ENCODE data around the gene PTCD3. TPM values are rescaled to one million over a fixed set of nuclear protein-coding genes. Genes with fewer than 3 reads are reported as not detected.

Gene PTCD3
- total RNA-seq, 5 donors from 2014 or later (not counting 1 experiment from before 2014, with no cell fraction given), result 145 to 153 (median 151) TPM

DNA sequence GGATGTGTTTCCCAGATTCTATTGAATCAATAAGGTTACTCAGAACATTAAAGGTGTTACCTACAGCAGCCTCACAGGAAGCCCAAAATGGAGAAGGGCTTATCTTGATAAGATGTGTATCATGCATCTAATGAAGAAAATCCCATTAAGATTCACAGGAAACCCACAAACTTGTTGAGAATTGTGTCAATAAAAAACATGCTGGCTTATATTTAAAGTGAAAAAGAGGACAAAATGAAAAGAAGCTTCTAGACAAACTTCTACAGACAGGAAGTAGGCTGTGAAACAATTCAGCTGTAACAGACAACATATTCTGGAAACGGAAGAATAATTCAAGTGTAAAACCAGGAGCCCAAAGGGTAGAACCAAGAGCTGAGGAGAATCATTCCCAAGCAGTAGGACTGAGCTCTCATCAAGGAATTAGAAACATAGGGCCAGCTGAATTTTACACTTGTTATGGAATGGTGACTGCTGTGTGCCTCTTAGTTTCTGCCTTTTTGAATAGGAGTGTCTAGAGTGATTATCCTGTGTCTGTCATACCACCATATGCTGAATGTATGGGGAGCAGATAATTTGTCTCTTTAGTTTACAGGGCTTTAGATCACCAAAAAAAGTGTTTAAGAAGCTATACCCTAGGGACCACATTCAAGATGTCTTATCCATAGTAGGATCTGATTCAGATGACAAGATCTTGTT lies 79.6 kb downstream of the PTCD3 start:
- ATAC-seq (replicated peaks in 1 of 4), result peak; percentile 69 to 78 (median 76)
- Histone ChIP-seq H3K4me1 (ENCODE audit: control insufficient read depth in 1 of 2, extremely low read depth in 1 of 2, insufficient read depth in 2 of 2, low read length in 2 of 2) (peaks cover 33 to 45% of the 10 kb centered on the region in 2 experiments), H3K9me3 (no peaks in the 10 kb centered on the region), H3K4me3 (ENCODE audit: control insufficient read depth in 1 of 2, extremely low read depth in 1 of 2, low read length in 1 of 2) (peak overlapping the region in 1 of 2 donors; percentile 19), H3K36me3 (ENCODE audit: control insufficient read depth in 2 of 2, extremely low read depth in 1 of 2, insufficient read depth in 1 of 2, low read length in 1 of 2) (peaks cover 0 to 11% of the 10 kb centered on the region in 2 donors), H3K27me3 (replicated peaks in 1 of 2; ENCODE audit: control insufficient read depth in 2 of 2, extremely low read depth in 1 of 2, insufficient read depth in 2 of 2, low read length in 1 of 2) (no peaks in the 10 kb centered on the region), H3K27ac (ENCODE audit: low read length) (peak overlapping the region; percentile 60)
- H3K36me3 Mint-ChIP-seq, result peaks cover 13% of the 10 kb centered on the region
- H3K9me3 Mint-ChIP-seq, result no peaks in the 10 kb centered on the region
- H3K4me3 Mint-ChIP-seq, result peak overlapping the region; percentile 45 to 81 (median 56)
- ChIA-PET POLR2A (interaction anchor here in 1 of 2 donors (0.6 to 1.1 kb wide), 3 partner anchors 10 to 298 kb away, joined by 3 read pairs; no protein-coding TSS in a partner anchor), CTCF (interaction anchor here (0.6 to 2.7 kb wide), 3 partner anchors 9 to 1262 kb away, joined by 3 to 14 read pairs (median 4); partner anchors contain the start of gene IMMT (in 1 of the 2))
- peaks cover 68 to 85% (median 74%) of the 10 kb centered on the region in 3 donors for H3K4me1 Mint-ChIP-seq
- no peaks in the 10 kb centered on the region for H3K27me3 Mint-ChIP-seq
- peak overlapping the region; percentile 91 to 92 for H3K27ac Mint-ChIP-seq
- DNase-seq, result peak in 2 of 35 experiments; percentile 13 to 66
- WGBS (ENCODE audit: insufficient coverage), result 0% methylated on average over 1 of the region's 1 CpG

DNA sequence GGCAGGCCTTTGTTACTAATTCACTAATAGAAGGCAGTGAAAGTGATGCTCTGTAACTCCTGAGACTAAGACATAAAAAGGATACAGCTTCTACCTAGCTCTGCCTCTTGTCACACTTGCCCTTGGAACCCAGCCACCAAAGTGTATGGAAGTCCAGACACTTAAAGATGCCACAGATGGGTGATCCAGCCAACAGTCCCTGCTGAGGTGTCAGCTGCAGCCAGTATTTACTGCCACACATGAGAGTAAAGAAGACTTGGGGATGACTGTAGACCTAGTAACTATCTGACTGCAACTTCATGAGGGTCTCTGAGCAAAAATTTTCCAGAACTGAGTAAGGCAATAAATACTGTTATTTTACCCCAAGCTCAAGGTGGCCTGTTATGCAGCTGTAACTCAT lies 80.4 kb downstream of the PTCD3 start:
- peak overlapping the region; percentile 91 to 92 for H3K27ac Mint-ChIP-seq
- H3K36me3 Mint-ChIP-seq, result peaks cover 13% of the 10 kb centered on the region
- no peaks in the 10 kb centered on the region for H3K9me3 Mint-ChIP-seq
- H3K4me3 ChIP-seq (ENCODE audit: control insufficient read depth in 1 of 2, extremely low read depth in 1 of 2, low read length in 1 of 2), result peak overlapping the region in 1 of 2 donors; percentile 17
- H3K9me3 ChIP-seq, result no peaks in the 10 kb centered on the region
- peak overlapping the region; percentile 60 for H3K27ac ChIP-seq (ENCODE audit: low read length)
- no peaks in the 10 kb centered on the region for H3K27me3 ChIP-seq (replicated peaks in 1 of 2; ENCODE audit: control insufficient read depth in 2 of 2, extremely low read depth in 1 of 2, insufficient read depth in 2 of 2, low read length in 1 of 2)
- no peaks in the 10 kb centered on the region for H3K27me3 Mint-ChIP-seq
- ChIA-PET CTCF (no interaction called here), POLR2A (interaction anchor here (0.5 to 0.7 kb wide), 4 partner anchors 11 to 184 kb away, joined by 3 read pairs; no protein-coding TSS in a partner anchor)
- peaks cover 74 to 91% (median 77%) of the 10 kb centered on the region in 3 donors for H3K4me1 Mint-ChIP-seq
- peaks cover 33 to 51% of the 10 kb centered on the region in 2 experiments for H3K4me1 ChIP-seq (ENCODE audit: control insufficient read depth in 1 of 2, extremely low read depth in 1 of 2, insufficient read depth in 2 of 2, low read length in 2 of 2)
- DNase-seq (peak in 1 of 35 experiments; percentile 17), ATAC-seq (replicated peaks in 1 of 4) (no peak)
- H3K4me3 Mint-ChIP-seq, result peak overlapping the region; percentile 45 to 81 (median 56)
- peaks cover 0 to 9% of the 10 kb centered on the region in 2 donors for H3K36me3 ChIP-seq (ENCODE audit: control insufficient read depth in 2 of 2, extremely low read depth in 1 of 2, insufficient read depth in 1 of 2, low read length in 1 of 2)

DNA sequence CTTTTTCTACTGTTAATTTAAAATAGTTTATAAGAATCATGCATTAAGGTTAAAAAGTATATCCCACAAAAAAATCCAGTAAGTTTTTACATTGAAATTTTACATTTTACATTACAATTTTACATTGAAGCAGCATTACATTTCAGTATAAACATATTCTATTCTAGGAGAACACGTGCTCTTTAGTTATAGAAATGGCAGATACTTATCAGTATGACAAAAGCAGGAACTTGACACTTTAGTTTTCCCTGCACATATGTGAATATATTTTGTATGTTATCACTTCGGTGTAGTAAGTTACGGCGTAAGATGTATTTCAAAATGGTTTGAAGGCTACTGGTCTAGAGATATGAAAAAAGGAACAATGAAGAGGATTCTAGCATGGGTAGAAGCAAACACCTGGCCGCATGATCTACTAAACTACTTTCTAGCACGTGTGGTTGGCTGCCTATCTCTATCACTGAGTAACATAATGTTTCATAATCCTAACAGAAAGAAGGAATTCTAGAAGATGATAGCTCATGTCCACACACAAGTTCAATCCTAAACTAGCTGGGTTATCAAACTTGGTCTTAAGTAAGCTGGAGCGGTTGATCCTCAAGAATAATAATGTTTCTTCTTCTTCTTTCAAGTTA lies 83.9 kb downstream of the PTCD3 start:
- ChIA-PET CTCF (no interaction called here), POLR2A (no interaction called here)
- ATAC-seq (replicated peaks in 1 of 4), result no peak
- Histone ChIP-seq H3K36me3 (ENCODE audit: control insufficient read depth in 2 of 2, extremely low read depth in 1 of 2, insufficient read depth in 1 of 2, low read length in 1 of 2) (peaks cover 0 to 17% of the 10 kb centered on the region in 2 donors), H3K27ac (ENCODE audit: low read length) (no peak overlapping the region), H3K4me3 (ENCODE audit: control insufficient read depth in 1 of 2, extremely low read depth in 1 of 2, low read length in 1 of 2) (no peak overlapping the region), H3K9me3 (no peaks in the 10 kb centered on the region), H3K27me3 (replicated peaks in 1 of 2; ENCODE audit: control insufficient read depth in 2 of 2, extremely low read depth in 1 of 2, insufficient read depth in 2 of 2, low read length in 1 of 2) (no peaks in the 10 kb centered on the region), H3K4me1 (ENCODE audit: control insufficient read depth in 1 of 2, extremely low read depth in 1 of 2, insufficient read depth in 2 of 2, low read length in 2 of 2) (peaks cover 41 to 61% of the 10 kb centered on the region in 2 experiments)
- Mint-ChIP-seq H3K9me3 (no peaks in the 10 kb centered on the region), H3K27me3 (no peaks in the 10 kb centered on the region), H3K4me3 (peak overlapping the region in 1 of 3 donors; percentile 10), H3K36me3 (peaks cover 20% of the 10 kb centered on the region), H3K4me1 (peaks cover 77 to 90% (median 84%) of the 10 kb centered on the region in 3 donors), H3K27ac (no peak overlapping the region)
- DNase-seq, result no peak
- WGBS (ENCODE audit: insufficient coverage), result no CpG with 5 or more reads among the region's 7 CpGs

Other genes with a start within 250 kb of the PTCD3 start
- 10 to 100 TPM; 22.8 to 56.2 (median 31.9) TPM for gene ST3GAL5, start 217.2 kb upstream of the PTCD3 start, total RNA-seq
- 10 to 100 TPM; 22.0 to 28.7 (median 25.7) TPM for gene POLR1A, start 349 bp upstream of the PTCD3 start, total RNA-seq
- gene IMMT, start 89.2 kb downstream of the PTCD3 start, total RNA-seq, result 10 to 100 TPM; 71.0 to 93.5 (median 75.2) TPM
- gene MRPL35, start 93.2 kb downstream of the PTCD3 start, total RNA-seq, result 10 to 100 TPM in 4 of 5 donors, 1 to 10 TPM in 1; 6.4 to 25.9 (median 21.8) TPM
- 1 to 10 TPM in 1 of 5 donors, under 1 TPM in 3, not detected in 1; 0.12 to 1.0 (median 0.18) TPM for gene REEP1, start 231.4 kb downstream of the PTCD3 start, total RNA-seq

All from T-cell (primary cell).